ENCODE results near the gene SLC31A1. TPM values are rescaled to one million over a fixed set of nuclear protein-coding genes. Genes with fewer than 3 reads are reported as not detected.
"Not testable (repeated sequence)": the region's sequence is repeated elsewhere in the genome, so short reads cannot be mapped to it uniquely, and the experiment has no call there.

SLC31A1 gene
- polyA plus RNA-seq, 1 experiment, result 38.4 TPM

- Histone ChIP-seq H3K27me3 (ENCODE audit: control insufficient read depth, insufficient read depth, low read length) (no peaks in the 10 kb centered on the region), H3K27ac (ENCODE audit: low read depth, low read length) (no peak overlapping the region), H3K4me3 (ENCODE audit: low read depth, low read length) (no peak overlapping the region), H3K9me3 (ENCODE audit: control insufficient read depth, insufficient read depth, low read length) (no peaks in the 10 kb centered on the region)
- ChIA-PET CTCF (no interaction called here), POLR2A (interaction anchor here (0.7 kb wide), 1 partner anchor 24 kb away, joined by 4 read pairs; no protein-coding TSS in a partner anchor)
- no peak for TF ChIP-seq CTCF (IDR thresholded peaks at IDR 0.05; ENCODE audit: low read depth, low read length)
- no peak for DNase-seq (ENCODE audit: low read depth, low spot score)
Measured at GRCh38 chr9:113245894-113246293, 24.6 kb downstream of the SLC31A1 start.

GRCh38 chr9:113246928-113247327, 25.6 kb downstream of the SLC31A1 start:
- CTCF ChIA-PET, result no interaction called here

GRCh38 chr9:113247640-113248039, 26.3 kb downstream of the SLC31A1 start:
- Histone ChIP-seq H3K4me3 (ENCODE audit: low read depth, low read length) (no peak overlapping the region), H3K27me3 (ENCODE audit: control insufficient read depth, insufficient read depth, low read length) (no peaks in the 10 kb centered on the region), H3K27ac (ENCODE audit: low read depth, low read length) (no peak overlapping the region), H3K9me3 (ENCODE audit: control insufficient read depth, insufficient read depth, low read length) (no peaks in the 10 kb centered on the region)
- DNase-seq (ENCODE audit: low read depth, low spot score), result no peak
- POLR2A ChIA-PET, result no interaction called here
- TF ChIP-seq CTCF (IDR thresholded peaks at IDR 0.05; ENCODE audit: low read depth, low read length), result no peak
- CTCF ChIA-PET, result no interaction called here

More at GRCh38 chr9:113246928-113247327, 25.6 kb downstream of the SLC31A1 start:
- Histone ChIP-seq H3K9me3 (ENCODE audit: control insufficient read depth, insufficient read depth, low read length) (no peaks in the 10 kb centered on the region), H3K27me3 (ENCODE audit: control insufficient read depth, insufficient read depth, low read length) (no peaks in the 10 kb centered on the region), H3K4me3 (ENCODE audit: low read depth, low read length) (no peak overlapping the region), H3K27ac (ENCODE audit: low read depth, low read length) (no peak overlapping the region)
- POLR2A ChIA-PET, result interaction anchor here (0.7 kb wide), 1 partner anchor 25 kb away, joined by 4 read pairs; no protein-coding TSS in a partner anchor
- DNase-seq (ENCODE audit: low read depth, low spot score), result no peak
- TF ChIP-seq CTCF (IDR thresholded peaks at IDR 0.05; ENCODE audit: low read depth, low read length), result no peak

- POLR2A ChIA-PET; DNase-seq (ENCODE audit: low read depth, low spot score); H3K4me3 ChIP-seq (ENCODE audit: low read depth, low read length); H3K27ac ChIP-seq (ENCODE audit: low read depth, low read length); H3K9me3 ChIP-seq (ENCODE audit: control insufficient read depth, insufficient read depth, low read length); H3K27me3 ChIP-seq (ENCODE audit: control insufficient read depth, insufficient read depth, low read length): not testable (repeated sequence)
- CTCF ChIA-PET, result interaction anchor here (1.0 kb wide), 1 partner anchor 25 kb away, joined by 5 read pairs; no protein-coding TSS in a partner anchor
Measured at GRCh38 chr9:113249661-113250060, 28.3 kb downstream of the SLC31A1 start.

GRCh38 chr9:113250807-113251206, 29.5 kb downstream of the SLC31A1 start:
- POLR2A ChIA-PET, result no interaction called here

More at GRCh38 chr9:113250807-113251206, 29.5 kb downstream of the SLC31A1 start:
- CTCF ChIA-PET, result interaction anchor here (1.0 kb wide), 1 partner anchor 23 kb away, joined by 3 read pairs; no protein-coding TSS in a partner anchor
- no peak for TF ChIP-seq CTCF (IDR thresholded peaks at IDR 0.05; ENCODE audit: low read depth, low read length)
- H3K27me3 ChIP-seq (ENCODE audit: control insufficient read depth, insufficient read depth, low read length), result no peaks in the 10 kb centered on the region
- DNase-seq (ENCODE audit: low read depth, low spot score), result no peak
- H3K27ac ChIP-seq (ENCODE audit: low read depth, low read length), result no peak overlapping the region
- H3K4me3 ChIP-seq (ENCODE audit: low read depth, low read length), result no peak overlapping the region
- no peaks in the 10 kb centered on the region for H3K9me3 ChIP-seq (ENCODE audit: control insufficient read depth, insufficient read depth, low read length)
